GM13977 (cell line): ENCODE results near the gene LRCH3.

Experiments used
- DNase-seq: peaks from one replicate; pipeline ENCODE4 v3.0.0; 2012; ENCODE audit warnings: low spot score
- CTCF ChIP-seq: IDR thresholded peaks from 2 replicates; pipeline ENCODE4 v1.5.1; 2012; ENCODE audit warnings: mild to moderate bottlenecking, control low read depth; ENCODE audit not compliant: insufficient read depth; ENCODE audit errors: extremely low read depth, missing control alignments
- in situ Hi-C: fragments of 300-500 bp; cut with MboI; formaldehyde crosslinking; loops from one replicate; pipeline ENCODE4 v1.12.0; 2022; ENCODE audit warnings: low sequenced_read_pairs, low pct_unique_long_range_greater_than_20kb, mixed read lengths, inconsistent platforms; ENCODE audit not compliant: unreplicated experiment

Gene LRCH3

GRCh38 chr3:197858133-197858532, 67.1 kb downstream of the LRCH3 start:
- in situ Hi-C loops, result no loop called here
- no peak for DNase-seq

GRCh38 chr3:197858598-197858997, 67.5 kb downstream of the LRCH3 start:
- no peak for TF ChIP-seq CTCF
- no peak for DNase-seq
- in situ Hi-C loops, result no loop called here

More at GRCh38 chr3:197858133-197858532, 67.1 kb downstream of the LRCH3 start:
- no peak for TF ChIP-seq CTCF

GRCh38 chr3:197866035-197866434, 75.0 kb downstream of the LRCH3 start:
- TF ChIP-seq CTCF, result no peak
- in situ Hi-C loops, result no loop called here

GRCh38 chr3:197873329-197873728, 82.3 kb downstream of the LRCH3 start:
- in situ Hi-C loops, result no loop called here
- TF ChIP-seq CTCF, result no peak
- DNase-seq, result no peak

More at GRCh38 chr3:197866035-197866434, 75.0 kb downstream of the LRCH3 start:
- no peak for DNase-seq

GRCh38 chr3:197874064-197874463, 83.0 kb downstream of the LRCH3 start:
- no peak for TF ChIP-seq CTCF
- no peak for DNase-seq
- in situ Hi-C loops, result no loop called here

GRCh38 chr3:197874653-197875052, 83.6 kb downstream of the LRCH3 start:
- TF ChIP-seq CTCF, result no peak
- DNase-seq, result no peak
- in situ Hi-C loops, result no loop called here

GRCh38 chr3:197877902-197878301, 86.8 kb downstream of the LRCH3 start:
- TF ChIP-seq CTCF, result no peak
- in situ Hi-C loops, result no loop called here
- DNase-seq, result no peak
